ENCODE results near the gene PDGFA. TPM values are rescaled to one million over a fixed set of nuclear protein-coding genes. Genes with fewer than 3 reads are reported as not detected.

Gene PDGFA
- total and polyA plus RNA-seq, 8 donors, result 25.9 to 69.4 (median 36.3) TPM

GRCh38 chr7:525740-526139, 6.1 kb upstream of the PDGFA start:
- Histone ChIP-seq H3K36me3 (no peaks in the 10 kb centered on the region), H3K4me1 (peaks cover 14 to 23% of the 10 kb centered on the region in 2 donors), H3K9me3 (no peaks in the 10 kb centered on the region), H3K27ac (no peak overlapping the region), H3K27me3 (peaks cover 24 to 57% of the 10 kb centered on the region in 2 donors), H3K4me3 (no peak overlapping the region)
- intact Hi-C loops (cut with DNase I), result no loop called here
- no peak for TF ChIP-seq CTCF (IDR thresholded peaks at IDR 0.05)
- DNase-seq, result no peak
- no peak for ATAC-seq

- H3K4me1 ChIP-seq, result peaks cover 14 to 33% of the 10 kb centered on the region in 2 donors
- TF ChIP-seq CTCF (IDR thresholded peaks at IDR 0.05), result no peak
- H3K9me3 ChIP-seq, result no peaks in the 10 kb centered on the region
- DNase-seq, result no peak
- H3K4me3 ChIP-seq, result no peak overlapping the region
- H3K27ac ChIP-seq, result no peak overlapping the region
- intact Hi-C loops (cut with DNase I), result no loop called here
- no peaks in the 10 kb centered on the region for H3K36me3 ChIP-seq
- no peak for ATAC-seq
- H3K27me3 ChIP-seq, result peaks cover 31 to 57% of the 10 kb centered on the region in 2 donors
Observed at GRCh38 chr7:524800-525199, 5.2 kb upstream of the PDGFA start.

GRCh38 chr7:523347-524336, 4.0 kb upstream of the PDGFA start:
- DNase-seq (peak in 1 of 4 donors; percentile 11), ATAC-seq (no peak)
- Histone ChIP-seq H3K36me3 (no peaks in the 10 kb centered on the region), H3K4me1 (peaks cover 14 to 39% of the 10 kb centered on the region in 2 donors), H3K27ac (no peak overlapping the region), H3K4me3 (no peak overlapping the region), H3K27me3 (peaks cover 31 to 58% of the 10 kb centered on the region in 2 donors), H3K9me3 (no peaks in the 10 kb centered on the region)
- intact Hi-C loops (cut with DNase I), result no loop called here
- TF ChIP-seq CTCF (IDR thresholded peaks at IDR 0.05), result no peak

GRCh38 chr7:522951-523314, 3.3 kb upstream of the PDGFA start:
- Histone ChIP-seq H3K9me3 (no peaks in the 10 kb centered on the region), H3K4me3 (peak overlapping the region; percentile 27 to 31), H3K4me1 (peaks cover 14 to 46% of the 10 kb centered on the region in 2 donors), H3K27ac (no peak overlapping the region), H3K27me3 (peaks cover 31 to 65% of the 10 kb centered on the region in 2 donors), H3K36me3 (no peaks in the 10 kb centered on the region)
- peak in 1 of 4 donors; percentile 72 for DNase-seq
- intact Hi-C loops (cut with DNase I), result no loop called here
- no peak for ATAC-seq
- TF ChIP-seq CTCF (IDR thresholded peaks at IDR 0.05), result no peak
